ENCODE measurements around the gene ACYP1. TPM values are rescaled to one million over a fixed set of nuclear protein-coding genes. Genes with fewer than 3 reads are reported as not detected.

Gene ACYP1
- total and polyA plus RNA-seq, 2 of the 13 experiments (the other 11 are each of a cell fraction or from before 2014, with no cell fraction given), result 9.7 to 22.4 TPM

DNA sequence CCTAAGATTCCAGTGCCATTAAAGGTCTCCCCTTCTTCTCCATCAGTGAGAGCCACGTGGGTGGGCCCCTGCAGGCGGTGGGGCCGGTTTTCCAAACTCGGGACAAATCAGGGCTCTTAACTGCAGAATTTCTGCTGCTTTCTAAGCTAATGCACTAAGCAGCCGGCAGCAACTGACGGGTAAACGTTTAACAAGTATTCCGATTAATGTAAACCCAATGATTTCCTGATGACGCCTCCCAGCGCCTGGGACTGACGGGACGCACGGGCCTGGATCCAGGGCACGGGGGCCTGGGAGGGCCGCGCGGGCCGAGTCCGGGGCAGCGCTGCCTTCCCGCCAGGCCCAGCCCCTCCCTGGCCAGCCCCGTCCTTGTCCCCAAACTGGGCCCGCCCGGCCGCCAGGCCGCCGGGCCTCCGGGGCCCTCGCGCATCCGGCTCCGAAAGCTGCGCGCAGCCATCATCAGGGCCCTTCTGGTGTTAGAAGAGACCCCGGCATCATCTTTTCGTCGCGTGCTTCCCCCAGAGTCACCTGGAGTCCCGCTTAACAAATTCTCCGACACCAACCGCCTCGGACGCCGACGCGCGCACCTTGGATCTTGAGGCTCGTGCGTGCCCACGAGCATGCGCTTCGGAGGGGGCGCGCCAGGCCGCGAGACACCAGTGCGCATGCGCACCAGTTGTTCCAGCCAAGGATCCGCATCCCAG is 12.8 kb downstream of the ACYP1 start, which contains the start of gene MLH3 (continued):
- no peak for TF ChIP-seq ZBTB37 (CRISPR knock-in tag; IDR thresholded peaks at IDR 0.05)
- TF ChIP-seq HHEX (CRISPR knock-in tag; IDR thresholded peaks at IDR 0.05), result no peak
- peak; percentile 57; the same call in 1 of the 2 replicates for TF ChIP-seq ZSCAN12 (CRISPR knock-in tag; IDR thresholded peaks at IDR 0.05)
- TF ChIP-seq FOSL2 (CRISPR knock-in tag; IDR thresholded peaks at IDR 0.05), result no peak
- no peak for TF ChIP-seq GATAD2A (CRISPR knock-in tag; IDR thresholded peaks at IDR 0.05)
- peak; percentile 82 for TF ChIP-seq SPEN (CRISPR knock-in tag; IDR thresholded peaks at IDR 0.05; ENCODE audit: low read depth)
- no peak for TF ChIP-seq NAIF1 (CRISPR knock-in tag; IDR thresholded peaks at IDR 0.05; ENCODE audit: borderline replicate concordance)
- TF ChIP-seq POGK (CRISPR knock-in tag; conservative IDR thresholded peaks at IDR 0.05), result peak; percentile 72
- TF ChIP-seq KDM5A (IDR thresholded peaks at IDR 0.05; ENCODE audit: borderline replicate concordance, low read length), result peak; percentile 71; the same call in 1 of the 2 replicates
- no peak for TF ChIP-seq HNF1A (IDR thresholded peaks at IDR 0.05; ENCODE audit: low read depth)
- TF ChIP-seq HNF1A (CRISPR knock-in tag; IDR thresholded peaks at IDR 0.05; ENCODE audit: borderline replicate concordance), result no peak
- TF ChIP-seq, protein P1, sequence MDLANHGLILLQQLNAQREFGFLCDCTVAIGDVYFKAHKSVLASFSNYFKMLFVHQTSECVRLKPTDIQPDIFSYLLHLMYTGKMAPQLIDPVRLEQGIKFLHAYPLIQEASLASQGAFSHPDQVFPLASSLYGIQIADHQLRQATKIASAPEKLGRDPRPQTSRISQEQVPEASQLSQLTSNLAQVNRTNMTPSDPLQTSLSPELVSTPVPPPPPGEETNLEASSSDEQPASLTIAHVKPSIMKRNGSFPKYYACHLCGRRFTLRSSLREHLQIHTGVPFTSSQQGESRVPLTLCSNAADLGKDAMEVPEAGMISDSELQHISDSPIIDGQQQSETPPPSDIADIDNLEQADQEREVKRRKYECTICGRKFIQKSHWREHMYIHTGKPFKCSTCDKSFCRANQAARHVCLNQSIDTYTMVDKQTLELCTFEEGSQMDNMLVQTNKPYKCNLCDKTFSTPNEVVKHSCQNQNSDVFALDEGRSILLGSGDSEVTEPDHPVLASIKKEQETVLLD (CRISPR knock-in tag; IDR thresholded peaks at IDR 0.05; ENCODE audit: low read depth), result peak; percentile 60; the same call in 1 of the 2 replicates
- TF ChIP-seq ZNF839 (CRISPR knock-in tag; IDR thresholded peaks at IDR 0.05; ENCODE audit: borderline replicate concordance), result no peak
- no peak; the same call in 1 of the 2 replicates for TF ChIP-seq STAT6 (CRISPR knock-in tag; IDR thresholded peaks at IDR 0.05; ENCODE audit: borderline replicate concordance)
- TF ChIP-seq, protein P2, sequence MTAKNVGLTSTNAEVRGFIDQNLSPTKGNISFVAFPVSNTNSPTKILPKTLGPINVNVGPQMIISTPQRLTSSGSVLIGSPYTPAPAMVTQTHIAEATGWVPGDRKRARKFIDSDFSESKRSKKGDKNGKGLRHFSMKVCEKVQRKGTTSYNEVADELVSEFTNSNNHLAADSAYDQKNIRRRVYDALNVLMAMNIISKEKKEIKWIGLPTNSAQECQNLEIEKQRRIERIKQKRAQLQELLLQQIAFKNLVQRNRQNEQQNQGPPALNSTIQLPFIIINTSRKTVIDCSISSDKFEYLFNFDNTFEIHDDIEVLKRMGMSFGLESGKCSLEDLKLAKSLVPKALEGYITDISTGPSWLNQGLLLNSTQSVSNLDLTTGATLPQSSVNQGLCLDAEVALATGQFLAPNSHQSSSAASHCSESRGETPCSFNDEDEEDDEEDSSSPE (CRISPR knock-in tag; IDR thresholded peaks at IDR 0.05), result peak; percentile 88

All from HepG2 (cell line).